ENCODE results near the gene CIPC. TPM values are rescaled to one million over a fixed set of nuclear protein-coding genes. Genes with fewer than 3 reads are reported as not detected.

The CIPC gene
- total RNA-seq, 1 experiment from 2014 or later = 66.3 TPM

DNA sequence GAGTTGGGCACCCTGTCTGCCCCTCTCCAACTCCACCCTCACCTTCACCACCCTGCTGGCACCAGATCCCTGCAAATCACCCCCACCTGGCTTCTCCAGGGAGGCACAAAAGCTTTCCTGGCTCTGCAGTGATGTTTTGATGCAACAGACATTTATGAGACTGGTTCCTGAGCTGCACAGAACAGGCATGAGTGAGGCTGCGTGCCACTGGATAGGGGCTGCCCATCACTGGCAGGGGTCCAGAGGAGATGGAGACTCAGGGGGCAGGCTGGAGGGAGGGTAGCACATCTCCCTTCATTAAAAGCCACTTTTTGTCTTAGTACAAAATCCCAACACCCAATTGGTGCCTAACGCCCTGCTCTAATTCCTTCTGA is 60.8 kb downstream of the CIPC start:
- H3K27ac ChIP-seq = no peak overlapping the region

DNA sequence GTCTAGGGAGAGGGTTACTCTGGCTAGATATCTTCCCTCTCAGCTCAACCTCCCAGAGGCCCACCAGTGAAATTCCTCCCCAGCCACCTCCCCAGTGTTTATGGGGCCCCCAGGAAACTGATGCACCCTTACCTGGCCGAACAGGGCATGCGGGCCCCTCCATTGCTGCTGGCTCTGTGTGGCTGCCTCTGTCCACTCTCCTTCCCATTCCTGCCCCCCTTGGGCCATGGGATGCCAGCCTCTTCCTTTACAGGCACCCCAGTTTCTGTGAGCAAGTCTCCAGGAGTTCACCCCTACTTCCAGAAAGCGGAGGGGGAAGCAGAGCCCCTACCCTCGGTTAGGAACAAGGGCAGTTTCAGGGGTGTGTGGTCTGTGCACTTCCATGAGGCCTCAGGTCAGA is 63.0 kb downstream of the CIPC start:
- H3K79me2 ChIP-seq (ENCODE audit: low read depth) = no peaks in the 10 kb centered on the region
- H3K9me3 ChIP-seq (ENCODE audit: insufficient read depth, low read depth) = no peaks in the 10 kb centered on the region
- H3K27me3 ChIP-seq (ENCODE audit: insufficient read depth, low read depth) = peaks cover 70% of the 10 kb centered on the region
- CTCF ChIA-PET = no interaction called here
- H3K27ac ChIP-seq = no peak overlapping the region
- H3K36me3 ChIP-seq (ENCODE audit: low read depth) = no peaks in the 10 kb centered on the region
- H4K20me1 ChIP-seq (ENCODE audit: insufficient read depth) = no peaks in the 10 kb centered on the region
- POLR2A ChIA-PET (ENCODE audit: unreplicated experiment) = no interaction called here
- intact Hi-C loops (cut with micrococcal nuclease; ENCODE audit: unreplicated experiment) = no loop called here
- no peaks in the 10 kb centered on the region for H3K4me1 ChIP-seq (replicated peaks; ENCODE audit: insufficient read depth)
- H2AFZ ChIP-seq = no peak overlapping the region
- no peak for DNase-seq
- H3K4me3 ChIP-seq = no peak overlapping the region
- BruUV-seq (replicated peaks) = no TSS peak
- no peaks in the 10 kb centered on the region for H3K9me2 ChIP-seq (ENCODE audit: insufficient read depth)
- no peaks in the 10 kb centered on the region for H3F3A ChIP-seq (ENCODE audit: insufficient read depth, low read depth)
- no peak overlapping the region for H3K4me2 ChIP-seq
- TF ChIP-seq EZH2 (IDR thresholded peaks at IDR 0.05; ENCODE audit: low read depth) = no peak
- TF ChIP-seq, protein P1, sequence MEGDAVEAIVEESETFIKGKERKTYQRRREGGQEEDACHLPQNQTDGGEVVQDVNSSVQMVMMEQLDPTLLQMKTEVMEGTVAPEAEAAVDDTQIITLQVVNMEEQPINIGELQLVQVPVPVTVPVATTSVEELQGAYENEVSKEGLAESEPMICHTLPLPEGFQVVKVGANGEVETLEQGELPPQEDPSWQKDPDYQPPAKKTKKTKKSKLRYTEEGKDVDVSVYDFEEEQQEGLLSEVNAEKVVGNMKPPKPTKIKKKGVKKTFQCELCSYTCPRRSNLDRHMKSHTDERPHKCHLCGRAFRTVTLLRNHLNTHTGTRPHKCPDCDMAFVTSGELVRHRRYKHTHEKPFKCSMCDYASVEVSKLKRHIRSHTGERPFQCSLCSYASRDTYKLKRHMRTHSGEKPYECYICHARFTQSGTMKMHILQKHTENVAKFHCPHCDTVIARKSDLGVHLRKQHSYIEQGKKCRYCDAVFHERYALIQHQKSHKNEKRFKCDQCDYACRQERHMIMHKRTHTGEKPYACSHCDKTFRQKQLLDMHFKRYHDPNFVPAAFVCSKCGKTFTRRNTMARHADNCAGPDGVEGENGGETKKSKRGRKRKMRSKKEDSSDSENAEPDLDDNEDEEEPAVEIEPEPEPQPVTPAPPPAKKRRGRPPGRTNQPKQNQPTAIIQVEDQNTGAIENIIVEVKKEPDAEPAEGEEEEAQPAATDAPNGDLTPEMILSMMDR (conservative IDR thresholded peaks at IDR 0.05) = no peak

More for the DNA sequence above, 60.8 kb downstream of the CIPC start:
- Histone ChIP-seq H3K79me2 (ENCODE audit: low read depth) (no peaks in the 10 kb centered on the region), H3K9me2 (ENCODE audit: insufficient read depth) (no peaks in the 10 kb centered on the region), H2AFZ (no peak overlapping the region), H3K27me3 (ENCODE audit: insufficient read depth, low read depth) (peaks cover 72% of the 10 kb centered on the region), H3K4me3 (no peak overlapping the region), H3F3A (ENCODE audit: insufficient read depth, low read depth) (no peaks in the 10 kb centered on the region), H4K20me1 (ENCODE audit: insufficient read depth) (no peaks in the 10 kb centered on the region), H3K9me3 (ENCODE audit: insufficient read depth, low read depth) (no peaks in the 10 kb centered on the region), H3K4me1 (replicated peaks; ENCODE audit: insufficient read depth) (no peaks in the 10 kb centered on the region), H3K36me3 (ENCODE audit: low read depth) (no peaks in the 10 kb centered on the region), H3K4me2 (no peak overlapping the region)
- ChIA-PET CTCF (no interaction called here), POLR2A (ENCODE audit: unreplicated experiment) (no interaction called here)
- DNase-seq = no peak
- BruUV-seq (replicated peaks) = no TSS peak
- TF ChIP-seq EZH2 (IDR thresholded peaks at IDR 0.05; ENCODE audit: low read depth) = no peak
- TF ChIP-seq, protein P1 (conservative IDR thresholded peaks at IDR 0.05) = no peak
- intact Hi-C loops (cut with micrococcal nuclease; ENCODE audit: unreplicated experiment) = loop anchor here (10.0 kb wide), 1 partner anchor 546 kb away; the partner anchor contains the start of genes ALKBH1 and SLIRP

Other genes with a start within 250 kb of the CIPC start
- 74.6 and 84.5 TPM in 2 replicates for gene IRF2BPL, start 69.5 kb upstream of the CIPC start, total RNA-seq (2021)
- not detected in 2 replicates for gene ZDHHC22, start 43.5 kb downstream of the CIPC start, total RNA-seq (2021)
- 2.1 and 2.2 TPM in 2 replicates for gene TMEM63C, start 83.5 kb downstream of the CIPC start, total RNA-seq (2021)
- not detected in 2 replicates for gene NGB, start 172.9 kb downstream of the CIPC start, total RNA-seq (2021)
- gene POMT2, start 222.6 kb downstream of the CIPC start, total RNA-seq (2021) = 96.5 and 109 TPM in 2 replicates
- gene GSTZ1, start 222.8 kb downstream of the CIPC start, total RNA-seq (2021) = 135 and 195 TPM in 2 replicates